GM19238 (cell line): ENCODE data around the gene TRAF4.
"Not testable (repeated sequence)": the region's sequence is repeated elsewhere in the genome, so short reads cannot be mapped to it uniquely, and the experiment has no call there.

Experiments used
- DNase-seq: peaks from one replicate; pipeline ENCODE4 v3.0.0; 2011; ENCODE audit warnings: low spot score; ENCODE audit not compliant: insufficient read length

The TRAF4 gene

GRCh38 chr17:28747801-28748750 is 4.3 kb downstream of the TRAF4 start:
- no peak for DNase-seq

- no peak for DNase-seq
Observed at GRCh38 chr17:28748852-28749515, 5.2 kb downstream of the TRAF4 start.

GRCh38 chr17:28749516-28750177 is 5.8 kb downstream of the TRAF4 start:
- no peak for DNase-seq

- peak; percentile 75 for DNase-seq
Observed at GRCh38 chr17:28750178-28751047, 6.6 kb downstream of the TRAF4 start.

- DNase-seq, result no peak
Observed at GRCh38 chr17:28751600-28752366, 8.0 kb downstream of the TRAF4 start.

- no peak for DNase-seq
Observed at GRCh38 chr17:28755486-28755885, 11.7 kb downstream of the TRAF4 start.

- DNase-seq, result no peak
Observed at GRCh38 chr17:28756049-28756804, 12.4 kb downstream of the TRAF4 start.

- DNase-seq, result no peak
Observed at GRCh38 chr17:28758411-28759121, 14.8 kb downstream of the TRAF4 start.

GRCh38 chr17:28759256-28759865 is 15.6 kb downstream of the TRAF4 start:
- DNase-seq, result no peak

- DNase-seq, result no peak
Observed at GRCh38 chr17:28760601-28761562, 17.1 kb downstream of the TRAF4 start.

GRCh38 chr17:28763137-28763799 is 19.5 kb downstream of the TRAF4 start:
- DNase-seq, result no peak

GRCh38 chr17:28763804-28764266 is 20.0 kb downstream of the TRAF4 start:
- no peak for DNase-seq

- DNase-seq, result no peak
Observed at GRCh38 chr17:28765038-28765437, 21.2 kb downstream of the TRAF4 start.

- no peak for DNase-seq
Observed at GRCh38 chr17:28773736-28774135, 29.9 kb downstream of the TRAF4 start.

GRCh38 chr17:28774206-28774605 is 30.4 kb downstream of the TRAF4 start:
- no peak for DNase-seq

GRCh38 chr17:28777178-28777577 is 33.4 kb downstream of the TRAF4 start:
- DNase-seq, result no peak

- not testable (repeated sequence) for DNase-seq
Observed at GRCh38 chr17:28779601-28780000, 35.8 kb downstream of the TRAF4 start.
